H9 (cell line): ENCODE data around the gene ARFGEF2. TPM values are rescaled to one million over a fixed set of nuclear protein-coding genes. Genes with fewer than 3 reads are reported as not detected.

Experiments used
- DNase-seq: peaks from one replicate; pipeline ENCODE4 v3.0.0-alpha.2; 2017
- H2AFZ ChIP-seq: one replicate; pipeline ENCODE4 v1.6.1; 2013; ENCODE audit warnings: mild to moderate bottlenecking, low read length, control low read depth, moderate library complexity
- H2AK5ac ChIP-seq: 2 replicates; pipeline ENCODE4 v1.6.1; 2013; ENCODE audit warnings: low read length, control low read depth, mixed read lengths; ENCODE audit not compliant: insufficient read length
- H2BK120ac ChIP-seq: one replicate; pipeline ENCODE4 v1.6.1; 2013; ENCODE audit warnings: low read depth, mild to moderate bottlenecking, low read length, control low read depth, inconsistent platforms; ENCODE audit not compliant: poor library complexity, severe bottlenecking
- H2BK12ac ChIP-seq: 2 replicates; pipeline ENCODE4 v1.6.1; 2013; ENCODE audit warnings: low read length, control low read depth, mixed read lengths, low read depth; ENCODE audit not compliant: insufficient read length
- H2BK15ac ChIP-seq: 2 replicates; pipeline ENCODE4 v1.6.1; 2013; ENCODE audit warnings: low read depth, low read length, control low read depth
- H2BK20ac ChIP-seq: one replicate; pipeline ENCODE4 v1.6.1; 2013; ENCODE audit warnings: low read depth, mild to moderate bottlenecking, low read length, control low read depth, inconsistent platforms; ENCODE audit not compliant: poor library complexity, severe bottlenecking
- H2BK5ac ChIP-seq: 2 replicates; pipeline ENCODE4 v1.6.1; 2013; ENCODE audit warnings: low read length, control low read depth, mixed read lengths; ENCODE audit not compliant: insufficient read length
- H3K14ac ChIP-seq: 2 replicates; pipeline ENCODE4 v1.6.1; 2013; ENCODE audit warnings: low read length, control low read depth; ENCODE audit not compliant: insufficient read depth
- H3K18ac ChIP-seq: 2 replicates; pipeline ENCODE4 v1.6.1; 2013; ENCODE audit warnings: low read depth, mild to moderate bottlenecking, mixed read lengths, low read length, control low read depth; ENCODE audit not compliant: insufficient read length
- H3K23ac ChIP-seq: 2 replicates; pipeline ENCODE4 v1.6.1; 2013; ENCODE audit warnings: low read length, control low read depth, mixed read lengths, low read depth; ENCODE audit not compliant: insufficient read length
- H3K23me2 ChIP-seq: 2 replicates; pipeline ENCODE4 v1.6.1; 2013; ENCODE audit warnings: low read depth, mild to moderate bottlenecking, mixed read lengths, low read length, control low read depth; ENCODE audit not compliant: insufficient read length, poor library complexity, severe bottlenecking
- H3K27ac ChIP-seq: 2 replicates; pipeline ENCODE4 v1.5.1; 2013; ENCODE audit warnings: low read length, control low read depth, mixed read lengths, low read depth; ENCODE audit not compliant: insufficient read length
- H3K27me3 ChIP-seq: 2 replicates; pipeline ENCODE4 v1.6.1; 2013; ENCODE audit warnings: low read length, control low read depth, inconsistent platforms; ENCODE audit not compliant: insufficient read depth
- H3K4ac ChIP-seq: 2 replicates; pipeline ENCODE4 v1.6.1; 2013; ENCODE audit warnings: low read depth, mild to moderate bottlenecking, control low read depth, inconsistent platforms, low read length, moderate library complexity
- H3K4me1 ChIP-seq: 2 replicates; pipeline ENCODE4 v1.6.1; 2013; ENCODE audit warnings: low read length, control low read depth, inconsistent platforms; ENCODE audit not compliant: insufficient read depth
- H3K4me2 ChIP-seq: 2 replicates; pipeline ENCODE4 v1.6.1; 2013; ENCODE audit warnings: low read length, control low read depth, mixed read lengths; ENCODE audit not compliant: insufficient read length, insufficient read depth
- H3K56ac ChIP-seq: 2 replicates; pipeline ENCODE4 v1.6.1; 2013; ENCODE audit warnings: low read depth, mild to moderate bottlenecking, mixed read lengths, low read length, control low read depth; ENCODE audit not compliant: insufficient read length
- H3K79me1 ChIP-seq: 2 replicates; pipeline ENCODE4 v1.6.1; 2013; ENCODE audit warnings: low read depth, mild to moderate bottlenecking, moderate library complexity, low read length, control low read depth, inconsistent platforms; ENCODE audit not compliant: insufficient read depth, poor library complexity, severe bottlenecking
- H3K79me2 ChIP-seq: 2 replicates; pipeline ENCODE4 v1.6.1; 2013; ENCODE audit warnings: low read length, control low read depth, inconsistent platforms; ENCODE audit not compliant: insufficient read depth
- H3K9ac ChIP-seq: 2 replicates; pipeline ENCODE4 v1.6.1; 2013; ENCODE audit warnings: low read length, control low read depth, mixed read lengths; ENCODE audit not compliant: insufficient read length; ENCODE audit errors: extremely low read depth
- H3K9me3 ChIP-seq: one replicate; pipeline ENCODE4 v1.6.1; 2013; ENCODE audit warnings: low read depth, low read length, inconsistent platforms; ENCODE audit not compliant: control insufficient read depth
- H3T11ph ChIP-seq: one replicate; pipeline ENCODE4 v1.6.1; 2013; ENCODE audit warnings: mild to moderate bottlenecking, low read length, control low read depth, inconsistent platforms
- H4K20me1 ChIP-seq: one replicate; pipeline ENCODE4 v1.6.1; 2013; ENCODE audit not compliant: control insufficient read depth, insufficient read length, insufficient read depth
- H4K5ac ChIP-seq: 2 replicates; pipeline ENCODE4 v1.6.1; 2013; ENCODE audit warnings: low read depth, mild to moderate bottlenecking, mixed read lengths, low read length, control low read depth; ENCODE audit not compliant: insufficient read length
- H4K8ac ChIP-seq: replicated peaks from 2 replicates; pipeline ENCODE4 v1.6.1; 2013; ENCODE audit warnings: low read length, control low read depth, mixed read lengths, low read depth; ENCODE audit not compliant: insufficient read length
- H4K91ac ChIP-seq: 2 replicates; pipeline ENCODE4 v1.6.1; 2013; ENCODE audit warnings: low read depth, mild to moderate bottlenecking, moderate library complexity, mixed read lengths, low read length, control low read depth; ENCODE audit not compliant: insufficient read length
- H3K27ac Mint-ChIP-seq, 3 experiments: 2 replicates in 2 of 3; 3 replicates in 1 of 3; pipeline ENCODE4 v1.8.0; 2020 to 2021; ENCODE audit warnings: mixed read lengths in 3 of 3, mild to moderate bottlenecking in 1 of 3, moderate library complexity in 1 of 3
- H3K27me3 Mint-ChIP-seq: 2 replicates; pipeline ENCODE4 v1.8.0; 2021; ENCODE audit warnings: low read depth, mild to moderate bottlenecking, moderate library complexity, mixed read lengths
- H3K36me3 Mint-ChIP-seq, 3 experiments: 2 replicates in 2 of 3; 3 replicates in 1 of 3; pipeline ENCODE4 v1.8.0; 2020 to 2021; ENCODE audit warnings: low read depth in 3 of 3, mixed read lengths in 3 of 3; ENCODE audit not compliant: insufficient read depth in 1 of 3
- H3K4me1 Mint-ChIP-seq, 2 experiments: 2 replicates each; pipeline ENCODE4 v1.8.0; 2020; ENCODE audit warnings: mixed read lengths in 2 of 2
- H3K4me3 Mint-ChIP-seq, 2 experiments: 2 replicates in 1 of 2; 3 replicates in 1 of 2; pipeline ENCODE4 v1.8.0; 2020 to 2021; ENCODE audit warnings: mild to moderate bottlenecking in 2 of 2, mixed read lengths in 2 of 2, moderate library complexity in 1 of 2
- H3K9me3 Mint-ChIP-seq, 2 experiments: 2 replicates in 1 of 2; 3 replicates in 1 of 2; pipeline ENCODE4 v1.8.0; 2020; ENCODE audit warnings: mild to moderate bottlenecking in 2 of 2, mixed read lengths in 2 of 2, moderate library complexity in 1 of 2
- CTCF ChIP-seq: fragments of 200-600 bp; sonication (generic); conservative IDR thresholded peaks from 3 replicates; pipeline ENCODE4 v1.8.0; 2021; ENCODE audit warnings: antibody characterized with exemption, mild to moderate bottlenecking
- WGBS: extraction: QIAGEN DNeasy Blood & Tissue Kit; methylation state at CpG from one replicate; pipeline ENCODE4 v1.1.7; 2013; ENCODE audit warnings: missing lambda C conversion rate, low lambda C conversion rate, mixed read lengths; ENCODE audit not compliant: insufficient read length; ENCODE audit errors: extremely low coverage; 5-methylcytosine and 5-hydroxymethylcytosine counted together
- total RNA-seq: library from RNA; stranded (reverse); gene quantifications from 2 replicates; pipeline ENCODE4 v1.2.1, GENCODE V29; 2021

Gene ARFGEF2
- total RNA-seq, 1 experiment from 2014 or later = 16.6 TPM

- Histone ChIP-seq H3K23me2 (no peaks in the 10 kb centered on the region), H3K27ac (no peak overlapping the region), H2AK5ac (no peak overlapping the region), H2BK20ac (no peak overlapping the region), H2BK120ac (no peak overlapping the region), H3K9ac (no peak overlapping the region), H3K4ac (no peak overlapping the region), H3T11ph (no peak overlapping the region), H3K14ac (no peak overlapping the region), H2AFZ (no peak overlapping the region), H3K4me2 (no peak overlapping the region), H3K9me3 (no peaks in the 10 kb centered on the region), H4K91ac (no peak overlapping the region), H3K79me2 (no peaks in the 10 kb centered on the region), H2BK15ac (no peak overlapping the region), H3K27me3 (no peaks in the 10 kb centered on the region), H3K18ac (no peak overlapping the region), H3K56ac (no peak overlapping the region), H2BK5ac (no peak overlapping the region), H4K5ac (no peak overlapping the region), H3K23ac (no peak overlapping the region), H3K79me1 (no peaks in the 10 kb centered on the region), H2BK12ac (no peak overlapping the region), H4K20me1 (no peaks in the 10 kb centered on the region), H3K4me1 (no peaks in the 10 kb centered on the region), H4K8ac (no peak overlapping the region)
- TF ChIP-seq CTCF = no peak
- peaks cover 31% of the 10 kb centered on the region for H3K27me3 Mint-ChIP-seq
- H3K4me1 Mint-ChIP-seq = no peaks in the 10 kb centered on the region
- WGBS = no CpG with 5 or more reads among the region's 3 CpGs
- H3K36me3 Mint-ChIP-seq = no peaks in the 10 kb centered on the region
- no peak for DNase-seq
- no peaks in the 10 kb centered on the region; a peak in 1 of 5 replicates for H3K9me3 Mint-ChIP-seq
- H3K27ac Mint-ChIP-seq = no peak overlapping the region
- no peak overlapping the region for H3K4me3 Mint-ChIP-seq
Observed at GRCh38 chr20:48889140-48889790, 32.2 kb upstream of the ARFGEF2 start.
